OCI-LY7 (cell line): ENCODE measurements around the gene CAP2.

ENCODE experiments used
- CTCF ChIP-seq: fragments of 200-600 bp; sonication (generic); conservative IDR thresholded peaks from 2 replicates; pipeline ENCODE4 v1.5.1; 2014; ENCODE audit warnings: mild to moderate bottlenecking, antibody characterized with exemption, low read length, moderate library complexity, mixed read lengths
- EZH2phosphoT487 ChIP-seq: fragments of 200-600 bp; sonication (generic); IDR thresholded peaks from 2 replicates; pipeline ENCODE4 v1.6.1; 2018; ENCODE audit warnings: low read depth, borderline replicate concordance, mild to moderate bottlenecking, mixed run types, antibody characterized with exemption, low read length, moderate library complexity, mixed read lengths

GRCh38 chr6:17482711-17483110, 89.3 kb downstream of the CAP2 start:
- TF ChIP-seq CTCF: no peak
- TF ChIP-seq EZH2phosphoT487: no peak
